ENCODE results near the gene BRD1. TPM values are rescaled to one million over a fixed set of nuclear protein-coding genes. Genes with fewer than 3 reads are reported as not detected.

The BRD1 gene
- total and polyA plus RNA-seq, 4 donors = 16.6 to 51.5 (median 28.1) TPM

DNA sequence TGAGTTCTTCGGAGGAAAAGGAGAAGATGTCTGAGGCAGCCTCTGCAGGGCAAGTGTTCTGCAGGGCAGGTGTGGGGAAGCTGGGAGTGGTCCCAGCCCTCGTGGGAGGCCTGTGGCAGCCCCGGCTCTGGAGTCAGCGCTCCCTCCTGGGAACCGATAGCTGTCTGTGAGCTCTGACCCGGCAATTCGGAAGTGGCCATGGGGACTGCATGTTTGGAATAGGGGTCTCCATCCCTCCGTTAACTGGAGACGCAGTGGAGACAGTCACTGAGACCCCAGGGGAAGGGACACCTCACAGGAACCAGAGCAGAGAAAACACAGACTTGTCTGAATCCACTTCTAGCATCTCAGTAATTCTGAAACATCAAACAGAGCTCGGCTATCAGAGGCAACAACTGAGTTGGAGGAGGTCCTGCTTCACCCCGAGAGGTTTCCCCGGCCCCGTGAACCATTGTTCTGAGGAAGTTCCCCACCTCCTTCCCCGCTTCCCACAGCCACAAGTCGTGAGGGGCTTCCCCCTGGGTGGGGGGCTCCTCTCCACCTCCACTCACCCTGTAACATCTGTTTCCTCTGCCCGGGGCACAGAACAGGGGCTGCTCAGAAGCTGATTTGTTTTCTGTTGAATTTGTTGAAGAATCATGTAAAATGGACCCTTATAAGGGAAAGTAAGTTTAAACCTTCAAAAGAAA lies 99.6 kb downstream of the BRD1 start:
- Histone ChIP-seq H3K9me3 (ENCODE audit: control insufficient read depth in 4 of 4, insufficient read depth in 3 of 4, low read length in 3 of 4) (peaks cover 0 to 8% (median 0%) of the 10 kb centered on the region in 4 donors), H3K36me3 (ENCODE audit: control insufficient read depth in 4 of 4, insufficient read depth in 4 of 4, low read length in 4 of 4) (no peaks in the 10 kb centered on the region), H3K27me3 (ENCODE audit: control insufficient read depth in 3 of 3, insufficient read depth in 3 of 3, low read length in 2 of 3) (peaks cover 3 to 36% (median 7%) of the 10 kb centered on the region in 3 donors), H3K4me3 (no peak overlapping the region), H3K27ac (ENCODE audit: low read depth in 1 of 2, low read length in 1 of 2) (no peak overlapping the region), H3K4me1 (ENCODE audit: control insufficient read depth in 5 of 5, insufficient read depth in 5 of 5, low read length in 5 of 5) (peaks cover 0 to 5% (median 0%) of the 10 kb centered on the region in 5 donors), H3K9ac (ENCODE audit: insufficient read depth in 1 of 2, low read length in 2 of 2) (no peak overlapping the region)
- DNase-seq (no peak), ATAC-seq (ENCODE audit: insufficient read depth, low FRiP score) (no peak)
- TF ChIP-seq, protein P1, sequence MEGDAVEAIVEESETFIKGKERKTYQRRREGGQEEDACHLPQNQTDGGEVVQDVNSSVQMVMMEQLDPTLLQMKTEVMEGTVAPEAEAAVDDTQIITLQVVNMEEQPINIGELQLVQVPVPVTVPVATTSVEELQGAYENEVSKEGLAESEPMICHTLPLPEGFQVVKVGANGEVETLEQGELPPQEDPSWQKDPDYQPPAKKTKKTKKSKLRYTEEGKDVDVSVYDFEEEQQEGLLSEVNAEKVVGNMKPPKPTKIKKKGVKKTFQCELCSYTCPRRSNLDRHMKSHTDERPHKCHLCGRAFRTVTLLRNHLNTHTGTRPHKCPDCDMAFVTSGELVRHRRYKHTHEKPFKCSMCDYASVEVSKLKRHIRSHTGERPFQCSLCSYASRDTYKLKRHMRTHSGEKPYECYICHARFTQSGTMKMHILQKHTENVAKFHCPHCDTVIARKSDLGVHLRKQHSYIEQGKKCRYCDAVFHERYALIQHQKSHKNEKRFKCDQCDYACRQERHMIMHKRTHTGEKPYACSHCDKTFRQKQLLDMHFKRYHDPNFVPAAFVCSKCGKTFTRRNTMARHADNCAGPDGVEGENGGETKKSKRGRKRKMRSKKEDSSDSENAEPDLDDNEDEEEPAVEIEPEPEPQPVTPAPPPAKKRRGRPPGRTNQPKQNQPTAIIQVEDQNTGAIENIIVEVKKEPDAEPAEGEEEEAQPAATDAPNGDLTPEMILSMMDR (IDR thresholded peaks at IDR 0.05; ENCODE audit: control extremely low read depth, extremely low read depth) = no peak
- 20 to 35% methylated on average over 16 of the region's 16 CpGs for WGBS, 2 donors

- ATAC-seq (ENCODE audit: insufficient read depth, low FRiP score) (no peak), DNase-seq (no peak)
- 80% methylated on average over 27 of the region's 27 CpGs for WGBS, 2 donors
- H3K27me3 ChIP-seq (ENCODE audit: control insufficient read depth in 3 of 3, insufficient read depth in 3 of 3, low read length in 2 of 3) = peaks cover 3 to 36% (median 7%) of the 10 kb centered on the region in 3 donors
- no peak overlapping the region for H3K9ac ChIP-seq (ENCODE audit: insufficient read depth in 1 of 2, low read length in 2 of 2)
- H3K4me3 ChIP-seq = no peak overlapping the region
- peaks cover 0 to 5% (median 0%) of the 10 kb centered on the region in 5 donors for H3K4me1 ChIP-seq (ENCODE audit: control insufficient read depth in 5 of 5, insufficient read depth in 5 of 5, low read length in 5 of 5)
- TF ChIP-seq, protein P1 (IDR thresholded peaks at IDR 0.05; ENCODE audit: control extremely low read depth, extremely low read depth) = no peak
- no peaks in the 10 kb centered on the region for H3K36me3 ChIP-seq (ENCODE audit: control insufficient read depth in 4 of 4, insufficient read depth in 4 of 4, low read length in 4 of 4)
- H3K27ac ChIP-seq (ENCODE audit: low read depth in 1 of 2, low read length in 1 of 2) = no peak overlapping the region
- peaks cover 0 to 7% (median 0%) of the 10 kb centered on the region in 4 donors for H3K9me3 ChIP-seq (ENCODE audit: control insufficient read depth in 4 of 4, insufficient read depth in 3 of 4, low read length in 3 of 4)
These were observed 100.3 kb downstream of the BRD1 start for GRCh38 chr22:49727191-49727880.

DNA sequence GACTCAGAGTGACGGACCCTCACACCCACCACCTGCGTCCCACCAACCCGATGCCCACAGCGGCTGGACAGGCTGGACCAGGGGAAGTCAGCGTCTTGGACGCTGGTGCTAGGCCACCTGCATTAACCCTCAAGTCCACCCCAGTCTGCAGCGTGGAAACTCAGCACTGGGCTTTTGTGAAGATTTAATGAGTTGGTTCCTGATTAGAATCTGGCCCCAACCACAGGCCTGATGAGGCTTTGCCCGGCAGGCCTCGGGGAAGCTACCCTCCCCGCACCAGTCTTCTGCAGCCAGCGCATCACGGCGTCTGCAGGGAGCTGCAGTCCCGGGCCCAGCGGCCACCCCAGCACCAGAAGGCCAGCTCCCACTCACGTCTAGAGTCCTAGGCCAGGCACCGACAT lies 101.0 kb downstream of the BRD1 start:
- TF ChIP-seq, protein P1 (IDR thresholded peaks at IDR 0.05; ENCODE audit: control extremely low read depth, extremely low read depth) = no peak
- WGBS, 2 donors = 64 to 66% methylated on average over 17 of the region's 17 CpGs
- peaks cover 3 to 36% (median 7%) of the 10 kb centered on the region in 3 donors for H3K27me3 ChIP-seq (ENCODE audit: control insufficient read depth in 3 of 3, insufficient read depth in 3 of 3, low read length in 2 of 3)
- ATAC-seq (ENCODE audit: insufficient read depth, low FRiP score) = no peak
- peaks cover 0 to 5% (median 0%) of the 10 kb centered on the region in 5 donors for H3K4me1 ChIP-seq (ENCODE audit: control insufficient read depth in 5 of 5, insufficient read depth in 5 of 5, low read length in 5 of 5)
- H3K4me3 ChIP-seq = no peak overlapping the region
- H3K9me3 ChIP-seq (ENCODE audit: control insufficient read depth in 4 of 4, insufficient read depth in 3 of 4, low read length in 3 of 4) = peaks cover 0 to 7% (median 0%) of the 10 kb centered on the region in 4 donors
- no peak overlapping the region for H3K9ac ChIP-seq (ENCODE audit: insufficient read depth in 1 of 2, low read length in 2 of 2)
- no peaks in the 10 kb centered on the region for H3K36me3 ChIP-seq (ENCODE audit: control insufficient read depth in 4 of 4, insufficient read depth in 4 of 4, low read length in 4 of 4)
- no peak overlapping the region for H3K27ac ChIP-seq (ENCODE audit: low read depth in 1 of 2, low read length in 1 of 2)
- DNase-seq = no peak

Data from lung (tissue), 12 donors.